ENCODE results near the gene BMP7. TPM values are rescaled to one million over a fixed set of nuclear protein-coding genes. Genes with fewer than 3 reads are reported as not detected.

The BMP7 gene
- total RNA-seq, 4 donors from 2014 or later = 34.0 to 113 (median 80.2) TPM

DNA sequence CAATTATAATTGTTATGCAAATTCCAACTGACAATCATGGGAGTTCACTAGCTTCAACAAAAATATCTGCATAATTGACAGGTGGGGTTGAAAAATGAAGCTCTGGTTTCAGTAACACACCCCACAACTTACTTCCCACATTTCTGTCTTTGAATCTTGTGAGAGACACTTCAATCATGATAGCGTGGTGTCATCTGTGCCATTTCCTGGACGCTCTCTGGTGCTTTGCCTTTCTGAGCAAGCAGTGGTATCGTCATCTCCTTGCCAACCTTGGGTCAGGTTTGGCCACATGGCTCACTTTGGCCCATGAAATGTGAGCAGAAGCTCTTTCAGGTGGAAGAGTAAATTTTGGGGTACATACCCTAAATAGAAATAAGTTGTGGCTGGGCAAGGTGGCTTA lies 10.2 kb downstream of the BMP7 start:
- H3K27ac ChIP-seq = peak overlapping the region in 1 of 3 donors; percentile 32
- peaks cover 35 to 43% of the 10 kb centered on the region in 2 donors for H3K4me1 ChIP-seq
- no peaks in the 10 kb centered on the region for H3K36me3 ChIP-seq
- H3K4me3 ChIP-seq (replicated peaks in 1 of 3) = no peak overlapping the region
- TF ChIP-seq, protein P1, sequence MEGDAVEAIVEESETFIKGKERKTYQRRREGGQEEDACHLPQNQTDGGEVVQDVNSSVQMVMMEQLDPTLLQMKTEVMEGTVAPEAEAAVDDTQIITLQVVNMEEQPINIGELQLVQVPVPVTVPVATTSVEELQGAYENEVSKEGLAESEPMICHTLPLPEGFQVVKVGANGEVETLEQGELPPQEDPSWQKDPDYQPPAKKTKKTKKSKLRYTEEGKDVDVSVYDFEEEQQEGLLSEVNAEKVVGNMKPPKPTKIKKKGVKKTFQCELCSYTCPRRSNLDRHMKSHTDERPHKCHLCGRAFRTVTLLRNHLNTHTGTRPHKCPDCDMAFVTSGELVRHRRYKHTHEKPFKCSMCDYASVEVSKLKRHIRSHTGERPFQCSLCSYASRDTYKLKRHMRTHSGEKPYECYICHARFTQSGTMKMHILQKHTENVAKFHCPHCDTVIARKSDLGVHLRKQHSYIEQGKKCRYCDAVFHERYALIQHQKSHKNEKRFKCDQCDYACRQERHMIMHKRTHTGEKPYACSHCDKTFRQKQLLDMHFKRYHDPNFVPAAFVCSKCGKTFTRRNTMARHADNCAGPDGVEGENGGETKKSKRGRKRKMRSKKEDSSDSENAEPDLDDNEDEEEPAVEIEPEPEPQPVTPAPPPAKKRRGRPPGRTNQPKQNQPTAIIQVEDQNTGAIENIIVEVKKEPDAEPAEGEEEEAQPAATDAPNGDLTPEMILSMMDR (IDR thresholded peaks at IDR 0.05) = no peak
- TF ChIP-seq POLR2A (IDR thresholded peaks at IDR 0.05) = no peak
- WGBS, 2 donors = 80 to 82% methylated on average over 3 of the region's 3 CpGs
- no peak for DNase-seq
- no peaks in the 10 kb centered on the region for H3K9me3 ChIP-seq
- intact Hi-C loops (cut with DNase I) = loop anchor here (10.0 kb wide), 1 partner anchor 81 kb away; no protein-coding TSS in a partner anchor
- no peaks in the 10 kb centered on the region for H3K27me3 ChIP-seq

DNA sequence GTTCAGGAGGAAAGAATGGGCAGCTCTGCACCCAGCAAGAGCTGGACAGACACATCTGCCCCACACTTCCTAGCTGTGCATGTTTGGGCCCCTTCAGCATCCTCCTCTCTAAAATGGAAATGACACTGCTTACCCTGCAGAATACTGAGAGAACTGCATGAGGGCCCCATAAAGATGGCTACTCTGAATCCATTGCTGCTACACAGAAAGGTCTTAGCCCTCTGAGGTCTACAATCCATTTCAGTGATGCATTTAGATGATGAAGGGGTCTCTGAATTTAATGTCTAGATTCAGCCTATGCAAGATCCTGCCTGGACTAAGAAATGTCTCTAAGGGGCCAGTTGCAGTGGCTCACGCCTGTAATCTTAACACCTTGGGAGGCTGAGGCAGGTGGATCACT lies 11.3 kb downstream of the BMP7 start:
- Histone ChIP-seq H3K27me3 (no peaks in the 10 kb centered on the region), H3K4me1 (peaks cover 35 to 41% of the 10 kb centered on the region in 2 donors), H3K36me3 (no peaks in the 10 kb centered on the region), H3K27ac (no peak overlapping the region), H3K4me3 (replicated peaks in 1 of 3) (no peak overlapping the region), H3K9me3 (no peaks in the 10 kb centered on the region)
- TF ChIP-seq, protein P1 (IDR thresholded peaks at IDR 0.05) = no peak
- no peak for TF ChIP-seq POLR2A (IDR thresholded peaks at IDR 0.05)
- no peak for DNase-seq
- intact Hi-C loops (cut with DNase I) = loop anchor here (10.0 kb wide), 1 partner anchor 80 kb away; no protein-coding TSS in a partner anchor
- WGBS, 2 donors = 88 to 89% methylated on average over 1 of the region's 1 CpG

DNA sequence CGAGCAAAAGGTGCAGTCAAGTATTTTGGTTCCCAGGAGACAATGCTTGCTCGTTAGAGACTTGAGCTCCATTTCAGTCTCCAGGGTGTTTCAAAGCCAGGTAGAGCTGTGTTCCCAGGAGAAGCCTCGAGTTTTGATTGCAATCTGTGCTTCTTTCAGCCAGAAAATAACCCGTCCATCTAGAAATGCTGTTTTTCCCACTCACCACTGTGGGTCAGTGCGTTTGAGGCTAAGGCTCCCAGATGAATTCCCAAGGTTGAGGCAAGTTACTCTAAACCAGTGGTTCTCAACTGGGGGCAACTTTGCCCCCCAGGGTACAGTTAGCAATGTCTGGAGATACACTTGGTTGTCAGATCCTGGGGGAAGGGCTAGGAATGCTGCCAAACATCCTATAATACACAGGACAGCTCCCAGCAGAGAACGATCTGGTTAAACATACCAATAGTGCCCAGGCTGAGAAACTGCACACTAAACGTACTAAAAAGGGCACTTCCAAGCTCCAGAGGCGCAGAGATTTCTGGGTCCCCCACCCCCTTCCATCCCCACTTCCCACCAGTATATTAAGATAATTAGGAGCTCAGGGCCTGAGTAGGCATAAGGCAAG lies 13.8 kb downstream of the BMP7 start:
- Histone ChIP-seq H3K27me3 (no peaks in the 10 kb centered on the region), H3K4me1 (peaks cover 36 to 56% of the 10 kb centered on the region in 2 donors), H3K9me3 (no peaks in the 10 kb centered on the region), H3K4me3 (replicated peaks in 1 of 3) (no peak overlapping the region), H3K27ac (peak overlapping the region; percentile 61 to 97 (median 94)), H3K36me3 (no peaks in the 10 kb centered on the region)
- intact Hi-C loops (cut with DNase I) = loop anchor here (10.0 kb wide), 1 partner anchor 78 kb away; no protein-coding TSS in a partner anchor
- DNase-seq = peak in 1 of 2 donors; percentile 49
- TF ChIP-seq POLR2A (IDR thresholded peaks at IDR 0.05) = peak in 1 of 2 donors; percentile 20
- TF ChIP-seq, protein P1 (IDR thresholded peaks at IDR 0.05) = peak in 1 of 6 experiments; percentile 16
- 31 to 34% methylated on average over 8 of the region's 8 CpGs for WGBS, 2 donors

DNA sequence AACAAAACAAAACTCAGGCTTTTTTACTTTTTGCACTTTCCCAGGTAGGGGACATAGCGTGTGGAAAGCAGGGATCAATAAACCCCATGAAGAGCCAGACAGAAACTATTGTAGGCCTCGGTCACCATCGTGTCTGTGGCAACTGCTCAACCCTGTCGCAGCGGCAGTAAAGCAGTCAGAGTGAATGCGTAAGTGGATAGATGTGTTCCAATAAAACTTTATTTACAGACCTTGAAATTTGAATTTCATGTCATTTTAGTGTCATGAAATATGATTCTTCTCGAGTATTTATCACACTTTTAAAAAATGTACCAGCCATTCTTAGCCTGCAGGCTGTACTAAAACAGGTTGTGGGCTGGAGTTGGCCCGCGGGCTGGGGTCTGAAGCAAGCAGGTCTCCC lies 14.5 kb downstream of the BMP7 start:
- no peaks in the 10 kb centered on the region for H3K27me3 ChIP-seq

More for the DNA sequence above, 14.5 kb downstream of the BMP7 start:
- H3K27ac ChIP-seq = peak overlapping the region; percentile 61 to 97 (median 94)
- intact Hi-C loops (cut with DNase I) = loop anchor here (10.0 kb wide), 1 partner anchor 77 kb away; no protein-coding TSS in a partner anchor
- no peaks in the 10 kb centered on the region for H3K36me3 ChIP-seq
- TF ChIP-seq, protein P1 (IDR thresholded peaks at IDR 0.05) = no peak
- TF ChIP-seq POLR2A (IDR thresholded peaks at IDR 0.05) = no peak
- peaks cover 40 to 61% of the 10 kb centered on the region in 2 donors for H3K4me1 ChIP-seq
- no peak overlapping the region for H3K4me3 ChIP-seq (replicated peaks in 1 of 3)
- 85 to 91% methylated on average over 9 of the region's 9 CpGs for WGBS, 2 donors
- no peaks in the 10 kb centered on the region for H3K9me3 ChIP-seq
- no peak for DNase-seq

All from thyroid gland (tissue), 4 donors.